SHP77 (cell line): ENCODE measurements around the gene LAMB4.

Experiments
- DNase-seq, 2 experiments: peaks; one replicate each; lab custom pipeline; 2025; lab: John Stamatoyannopoulos, UW

LAMB4 gene

GRCh38 chr7:108143658-108144420 is 13.7 kb upstream of the LAMB4 start:
- no peak for DNase-seq

DNA sequence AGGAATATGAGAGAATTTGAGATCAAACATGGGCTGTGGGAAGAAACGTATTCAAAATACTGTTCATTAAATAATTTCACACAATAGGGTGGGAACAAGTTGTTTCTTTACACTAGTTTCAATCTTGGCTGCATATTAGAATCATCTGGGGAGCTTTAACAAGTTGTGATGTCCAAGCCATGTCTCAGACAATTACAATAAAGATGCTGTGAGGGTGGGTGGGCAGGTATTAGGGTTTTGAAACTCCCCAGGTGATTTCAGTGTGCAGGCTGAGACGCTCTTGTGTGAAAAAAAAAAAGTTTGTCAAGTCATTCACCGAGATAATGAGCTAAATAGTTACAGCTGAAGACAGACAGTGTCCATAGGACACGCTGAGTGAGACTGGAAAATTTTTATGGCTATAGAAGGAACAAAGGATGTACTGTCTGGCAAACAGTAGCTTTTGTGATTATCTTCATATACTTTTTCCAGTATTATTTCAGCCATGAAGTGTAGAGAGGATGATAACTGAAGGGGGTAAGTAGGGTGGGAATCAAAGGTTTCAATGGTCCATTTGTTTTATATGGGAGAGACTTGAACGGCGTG is 12.6 kb upstream of the LAMB4 start:
- DNase-seq, result no peak

DNA sequence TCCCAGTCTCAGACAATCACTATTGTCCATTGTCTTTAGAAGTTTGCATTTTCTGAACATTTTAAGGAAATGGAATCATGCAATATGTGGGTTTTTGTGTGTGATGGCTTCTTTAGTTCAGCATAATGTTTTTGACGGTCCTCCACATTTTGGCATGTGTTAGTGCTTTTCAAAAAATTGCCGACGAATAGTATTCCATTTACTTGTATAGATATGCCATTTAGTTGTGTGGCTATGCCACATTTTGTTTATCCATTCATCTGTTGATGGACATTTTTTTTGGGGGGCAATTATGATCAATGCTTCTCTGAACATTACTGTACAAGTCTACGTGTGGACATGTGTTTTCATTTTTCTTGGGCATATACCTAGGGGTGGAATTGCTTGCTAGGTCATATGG is 12.0 kb upstream of the LAMB4 start:
- DNase-seq, result no peak

DNA sequence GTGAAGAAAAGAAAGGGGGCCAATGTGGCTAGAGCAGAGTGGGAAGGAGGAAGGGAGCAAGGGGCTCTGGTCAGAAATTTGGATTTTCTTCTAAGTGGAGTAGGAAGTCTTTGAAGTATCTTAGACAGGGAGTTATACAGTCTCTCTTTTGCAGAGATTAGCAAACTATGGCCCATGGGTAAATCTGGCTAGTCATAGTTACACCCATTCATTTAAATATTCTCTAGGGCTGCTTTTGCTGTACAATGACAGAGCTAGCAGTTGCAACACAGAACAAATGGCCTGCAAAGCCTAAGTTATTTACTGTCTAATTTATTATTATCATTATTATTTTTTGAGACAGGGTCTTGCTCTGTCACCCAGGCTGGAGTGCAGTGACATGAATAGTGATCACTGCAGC is 10.5 kb upstream of the LAMB4 start:
- no peak for DNase-seq

DNA sequence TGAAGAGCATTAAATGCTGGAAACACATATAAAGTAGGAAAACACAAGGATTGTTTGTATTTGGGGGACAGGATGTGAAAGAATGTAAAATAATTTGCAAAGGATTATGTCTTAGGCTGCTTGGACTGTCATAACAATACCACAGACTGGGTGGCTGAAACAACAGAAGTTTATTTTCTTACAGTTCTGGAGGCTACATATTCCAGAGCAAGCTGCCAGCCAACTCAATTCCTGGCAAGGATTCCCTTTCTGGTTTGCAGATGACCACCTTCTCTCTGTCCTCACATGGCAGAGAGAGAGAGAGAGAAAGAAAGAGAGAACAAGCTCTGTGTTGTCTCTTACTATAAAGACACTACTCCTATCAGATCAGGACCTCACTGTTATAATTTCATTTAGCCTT is 8.8 kb upstream of the LAMB4 start:
- DNase-seq, result no peak

GRCh38 chr7:108137993-108138392 is 7.8 kb upstream of the LAMB4 start:
- DNase-seq, result no peak

GRCh38 chr7:108137040-108137439 is 6.9 kb upstream of the LAMB4 start:
- DNase-seq, result no peak

GRCh38 chr7:108136191-108136688 is 6.1 kb upstream of the LAMB4 start:
- no peak for DNase-seq

GRCh38 chr7:108135446-108136190 is 5.5 kb upstream of the LAMB4 start:
- DNase-seq, result no peak

- DNase-seq, result no peak
Observed at GRCh38 chr7:108134486-108134885, 4.3 kb upstream of the LAMB4 start.

DNA sequence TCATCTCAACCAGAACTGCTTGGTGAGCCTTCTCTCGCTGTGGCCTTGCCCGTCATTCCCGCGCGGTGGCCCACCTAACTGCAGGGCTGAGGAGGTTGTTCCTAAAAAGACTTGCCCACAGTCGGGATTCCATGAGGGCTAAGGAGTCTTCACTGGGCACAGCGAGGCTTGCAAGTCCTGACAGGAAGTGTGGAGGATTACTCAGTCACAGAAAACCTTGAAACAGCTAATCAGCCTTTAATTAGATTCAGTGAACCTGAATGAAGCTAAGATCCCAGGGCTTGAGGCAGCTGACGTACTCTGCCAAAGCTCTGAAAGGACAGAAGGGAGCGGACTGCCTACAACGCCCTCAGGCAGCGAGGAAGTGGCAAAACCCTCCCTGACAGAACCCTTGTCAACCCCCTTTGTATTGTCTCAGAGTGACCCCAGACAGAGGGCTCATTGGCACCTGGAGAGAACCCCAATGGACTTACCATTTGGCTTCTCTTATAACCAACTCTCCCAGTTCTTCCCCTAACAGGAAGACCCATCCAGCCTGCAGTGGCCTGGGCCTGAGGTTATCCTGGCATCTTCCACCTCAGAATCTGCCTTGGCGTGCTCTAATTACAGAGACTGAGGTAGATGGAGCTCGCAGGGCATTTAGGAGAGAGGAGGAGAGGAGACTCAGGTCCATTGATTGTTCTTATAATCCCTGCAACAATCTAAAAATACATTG is 2.5 kb upstream of the LAMB4 start:
- no peak for DNase-seq

DNA sequence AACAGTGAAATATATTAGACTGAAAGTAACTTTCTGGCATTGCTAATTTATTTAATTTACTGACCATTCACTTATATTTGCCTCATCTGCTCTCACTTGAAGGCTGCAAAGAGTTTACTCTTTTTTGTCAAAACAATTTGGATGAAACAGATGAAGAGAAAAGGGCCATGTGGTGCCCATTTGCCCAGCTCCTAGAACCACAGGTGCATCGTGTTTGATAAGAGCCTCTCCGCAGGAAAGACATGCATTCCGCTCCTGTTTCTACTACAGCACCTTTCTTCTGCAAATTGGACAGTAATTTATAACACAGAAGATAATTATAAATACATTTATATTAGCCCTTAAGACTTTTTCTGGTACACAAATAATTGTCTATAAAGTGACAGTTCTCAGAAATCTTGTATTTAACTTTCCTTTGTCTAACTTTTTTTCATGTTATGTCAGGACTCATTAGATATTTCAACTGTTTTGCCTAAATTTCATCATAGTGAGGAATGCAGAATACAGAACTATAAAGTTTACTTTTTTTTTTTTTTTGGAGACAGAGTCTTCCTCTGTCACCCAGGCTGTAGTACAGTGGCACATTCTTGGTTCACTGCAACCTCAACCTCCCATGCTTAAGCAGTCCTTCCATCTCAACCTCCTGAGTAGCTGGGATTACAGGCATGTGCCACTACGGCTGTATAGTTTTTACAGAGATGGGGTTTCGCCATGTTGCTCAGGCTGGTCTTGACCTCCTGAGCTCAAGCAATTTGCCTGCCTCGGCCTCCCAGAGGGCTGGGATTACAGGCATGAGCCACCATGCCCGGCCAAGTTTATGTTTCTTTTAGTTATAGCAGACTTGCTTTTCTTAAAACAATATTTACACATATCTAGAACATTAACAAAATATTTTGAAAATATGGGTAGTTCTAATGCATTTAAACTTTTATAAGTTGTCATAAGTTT is 869 bp downstream of the LAMB4 start:
- DNase-seq, result no peak

DNA sequence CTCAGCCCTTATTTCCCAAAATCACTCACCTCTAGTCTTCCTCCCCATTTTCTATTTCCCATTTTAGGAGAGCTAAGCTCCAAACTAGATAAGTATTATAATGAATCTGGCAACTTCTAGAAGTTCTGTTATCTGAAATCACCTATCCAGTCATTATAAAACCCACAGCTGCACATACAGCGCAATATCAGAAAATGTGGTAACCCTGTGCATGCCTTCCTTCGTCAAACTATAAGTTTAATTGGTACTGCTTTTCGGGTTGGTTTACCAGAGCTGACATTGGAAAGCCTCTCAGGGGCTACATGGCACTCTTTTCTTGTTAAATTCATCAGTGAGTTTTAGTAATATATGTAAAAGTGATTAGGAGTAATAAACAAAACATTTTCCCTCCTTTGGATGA is 1.6 kb downstream of the LAMB4 start:
- DNase-seq, result no peak

DNA sequence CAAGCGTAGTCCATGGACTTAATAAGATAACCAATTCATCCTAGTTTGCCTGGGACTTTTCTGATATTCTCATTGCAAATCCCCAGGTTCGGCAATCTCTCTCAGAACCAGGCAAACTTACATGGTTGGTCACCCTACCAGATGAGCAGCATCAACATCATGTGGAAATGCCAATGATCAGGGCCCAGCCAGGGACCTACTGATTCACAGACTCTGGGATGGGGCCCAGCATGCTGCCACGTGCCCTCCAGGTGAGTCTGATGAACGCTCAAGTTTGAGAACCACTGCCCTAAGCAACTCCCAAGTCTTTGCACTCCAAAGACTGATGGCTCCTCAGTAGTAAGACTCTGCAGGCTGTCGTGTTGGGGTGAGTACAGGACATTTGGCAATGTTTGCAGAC is 2.7 kb downstream of the LAMB4 start:
- DNase-seq, result no peak

DNA sequence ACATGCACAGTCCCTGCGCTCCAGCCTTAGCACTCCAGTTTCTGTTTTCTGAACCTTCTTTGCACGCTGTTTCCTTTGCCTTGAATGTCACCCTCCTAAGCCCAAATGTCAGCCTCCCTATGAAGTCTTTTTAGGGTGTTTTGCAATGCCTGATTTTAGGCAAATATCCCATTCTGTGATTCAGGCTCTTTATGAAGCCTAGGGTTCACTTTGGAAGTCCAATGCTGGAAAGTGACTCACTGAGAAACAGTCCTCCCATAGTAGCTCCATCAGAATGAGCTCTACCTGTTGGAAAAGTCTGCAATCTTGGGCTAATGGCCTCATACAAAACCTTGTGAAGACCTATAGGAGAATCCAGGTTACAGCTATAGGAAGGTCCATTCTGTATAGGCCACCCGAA is 5.3 kb downstream of the LAMB4 start:
- DNase-seq, result no peak

DNA sequence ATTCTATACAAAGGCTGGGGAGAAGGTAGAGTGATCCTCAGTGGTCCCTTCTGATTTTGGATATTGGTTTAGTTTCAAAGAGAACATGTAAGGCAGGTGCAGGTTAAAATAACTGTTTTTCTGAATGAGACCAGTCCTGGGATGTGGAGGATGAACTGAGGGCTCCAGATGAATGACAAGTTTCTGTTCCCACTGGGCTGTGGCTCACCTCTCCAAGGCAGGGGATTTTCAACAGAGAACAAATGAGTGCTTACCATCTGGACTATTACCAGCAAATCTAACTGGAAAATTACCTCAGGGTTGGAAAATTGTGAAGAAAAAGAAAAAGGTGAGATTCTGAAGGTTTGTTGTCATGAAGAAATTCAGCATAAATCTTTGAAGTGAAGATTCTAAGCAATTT is 8.0 kb downstream of the LAMB4 start:
- no peak for DNase-seq

GRCh38 chr7:108120933-108121332 is 9.2 kb downstream of the LAMB4 start:
- DNase-seq, result no peak

- no peak for DNase-seq
Observed at GRCh38 chr7:108120196-108120595, 10.0 kb downstream of the LAMB4 start.

GRCh38 chr7:108118959-108119358 is 11.2 kb downstream of the LAMB4 start:
- DNase-seq, result no peak

- peak; percentile 19 to 28 for DNase-seq
Observed at GRCh38 chr7:108114117-108114841, 15.9 kb downstream of the LAMB4 start.

DNA sequence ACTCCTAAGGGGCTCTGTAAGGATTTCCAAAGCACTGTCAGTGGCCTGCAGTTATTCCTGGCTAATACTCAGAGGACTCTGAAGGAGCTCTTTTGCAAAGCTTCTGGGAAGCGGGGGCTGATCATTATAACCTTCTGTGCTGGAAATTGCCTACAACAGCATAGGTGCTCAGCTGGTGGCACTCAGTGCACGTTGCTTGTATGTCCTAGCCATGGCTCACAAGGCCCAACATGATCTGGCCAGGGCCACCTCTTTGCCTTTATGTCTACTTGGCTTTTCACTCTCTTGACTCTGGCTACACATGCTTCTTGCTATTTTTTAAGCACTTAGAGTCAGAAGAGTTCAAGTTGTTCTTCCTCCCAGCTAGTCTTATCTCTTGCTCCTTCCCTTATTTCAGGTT is 17.5 kb downstream of the LAMB4 start:
- no peak for DNase-seq
